Subcutaneous abdominal adipose tissue (tissue), 5 donors: Measurements from ENCODE around the gene KCNIP4.

ENCODE experiments used
- H3K27ac ChIP-seq: one replicate; pipeline ENCODE4 v1.7.0; 2013; ENCODE audit warnings: low read depth, mild to moderate bottlenecking, inconsistent platforms, low read length, moderate library complexity
- H3K27me3 ChIP-seq, 5 donors: one replicate each; pipeline ENCODE4 v1.7.0; 2013; ENCODE audit warnings: low read length in 5 of 5, inconsistent platforms in 1 of 5; ENCODE audit not compliant: control insufficient read depth in 5 of 5, insufficient read depth in 4 of 5
- H3K36me3 ChIP-seq, 5 donors: one replicate each; pipeline ENCODE4 v1.7.0; 2013; ENCODE audit warnings: low read length in 5 of 5; ENCODE audit not compliant: control insufficient read depth in 5 of 5, insufficient read depth in 5 of 5
- H3K4me1 ChIP-seq, 5 donors: one replicate each; pipeline ENCODE4 v1.7.0; 2013; ENCODE audit warnings: low read length in 5 of 5, mild to moderate bottlenecking in 3 of 5, moderate library complexity in 1 of 5; ENCODE audit not compliant: control insufficient read depth in 5 of 5, insufficient read depth in 5 of 5
- H3K4me3 ChIP-seq, 5 donors: one replicate each; pipeline ENCODE4 v1.7.0; 2013; ENCODE audit warnings: low read length in 5 of 5, low read depth in 1 of 5
- H3K9ac ChIP-seq, 5 donors: one replicate each; pipeline ENCODE4 v1.7.0; 2013; ENCODE audit warnings: low read length in 5 of 5, mild to moderate bottlenecking in 4 of 5, moderate library complexity in 3 of 5
- H3K9me3 ChIP-seq, 5 donors: one replicate each; pipeline ENCODE4 v1.7.0; 2013; ENCODE audit warnings: low read length in 5 of 5; ENCODE audit not compliant: control insufficient read depth in 5 of 5
- donor health status: healthy.
- donor health status: healthy.
- donor health status: healthy.
- donor health status: healthy.
- donor health status: healthy.

Gene KCNIP4

GRCh38 chr4:21046141-21046540 is 902.4 kb downstream of the KCNIP4 start:
- no peak overlapping the region for H3K27ac ChIP-seq
- no peaks in the 10 kb centered on the region for H3K27me3 ChIP-seq
- H3K36me3 ChIP-seq, result no peaks in the 10 kb centered on the region
- H3K4me1 ChIP-seq, result no peaks in the 10 kb centered on the region
- H3K9me3 ChIP-seq, result no peaks in the 10 kb centered on the region
- no peak overlapping the region for H3K4me3 ChIP-seq
- H3K9ac ChIP-seq, result no peak overlapping the region

GRCh38 chr4:21045119-21045518 is 903.5 kb downstream of the KCNIP4 start:
- Histone ChIP-seq H3K4me3 (no peak overlapping the region), H3K27me3 (no peaks in the 10 kb centered on the region), H3K27ac (no peak overlapping the region)

DNA sequence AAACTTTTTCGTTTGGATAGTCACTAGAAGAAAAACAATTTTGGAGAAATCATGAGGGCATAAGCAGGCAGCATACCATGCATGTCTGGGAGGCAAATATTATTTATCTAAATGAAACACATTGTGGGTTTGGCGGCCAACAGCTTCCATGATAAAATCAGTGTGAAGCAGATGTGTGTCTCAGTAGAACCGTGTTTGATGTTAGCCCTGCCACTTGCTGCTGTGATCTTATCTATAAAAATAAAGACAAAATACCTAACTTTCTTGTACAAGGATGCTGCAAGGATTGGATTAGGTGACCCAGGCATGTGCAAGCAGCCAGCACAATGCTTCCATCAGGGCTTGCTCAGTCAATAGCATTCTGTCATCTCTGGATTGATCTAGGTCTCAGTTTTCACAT is 906.9 kb downstream of the KCNIP4 start:
- H3K9ac ChIP-seq, result no peak overlapping the region
- H3K36me3 ChIP-seq, result no peaks in the 10 kb centered on the region
- H3K4me1 ChIP-seq, result no peaks in the 10 kb centered on the region
- H3K4me3 ChIP-seq, result no peak overlapping the region
- no peaks in the 10 kb centered on the region for H3K9me3 ChIP-seq
- H3K27ac ChIP-seq, result no peak overlapping the region
- no peaks in the 10 kb centered on the region for H3K27me3 ChIP-seq

More at GRCh38 chr4:21045119-21045518, 903.5 kb downstream of the KCNIP4 start:
- no peaks in the 10 kb centered on the region for H3K9me3 ChIP-seq
- no peak overlapping the region for H3K9ac ChIP-seq
- H3K4me1 ChIP-seq, result no peaks in the 10 kb centered on the region
- H3K36me3 ChIP-seq, result no peaks in the 10 kb centered on the region

- no peak overlapping the region for H3K27ac ChIP-seq
- no peak overlapping the region for H3K9ac ChIP-seq
- H3K9me3 ChIP-seq, result no peaks in the 10 kb centered on the region
- no peak overlapping the region for H3K4me3 ChIP-seq
- no peaks in the 10 kb centered on the region for H3K4me1 ChIP-seq
- H3K36me3 ChIP-seq, result no peaks in the 10 kb centered on the region
- no peaks in the 10 kb centered on the region for H3K27me3 ChIP-seq
Observed at GRCh38 chr4:21034728-21035127, 913.8 kb downstream of the KCNIP4 start.

GRCh38 chr4:21032089-21032645 is 916.4 kb downstream of the KCNIP4 start:
- no peak overlapping the region for H3K4me3 ChIP-seq
- H3K36me3 ChIP-seq, result no peaks in the 10 kb centered on the region
- no peak overlapping the region for H3K27ac ChIP-seq
- no peaks in the 10 kb centered on the region for H3K27me3 ChIP-seq
- H3K9me3 ChIP-seq, result no peaks in the 10 kb centered on the region
- no peak overlapping the region for H3K9ac ChIP-seq
- no peaks in the 10 kb centered on the region for H3K4me1 ChIP-seq

- Histone ChIP-seq H3K27ac (no peak overlapping the region), H3K9ac (no peak overlapping the region), H3K9me3 (peaks cover 0 to 4% (median 0%) of the 10 kb centered on the region in 5 donors), H3K27me3 (no peaks in the 10 kb centered on the region), H3K4me1 (no peaks in the 10 kb centered on the region), H3K36me3 (no peaks in the 10 kb centered on the region), H3K4me3 (no peak overlapping the region)
Observed at GRCh38 chr4:21018817-21019216, 929.8 kb downstream of the KCNIP4 start.

- no peaks in the 10 kb centered on the region for H3K27me3 ChIP-seq
- H3K27ac ChIP-seq, result no peak overlapping the region
- H3K36me3 ChIP-seq, result no peaks in the 10 kb centered on the region
- no peaks in the 10 kb centered on the region for H3K4me1 ChIP-seq
- H3K9ac ChIP-seq, result no peak overlapping the region
- peaks cover 0 to 8% (median 0%) of the 10 kb centered on the region in 5 donors for H3K9me3 ChIP-seq
- no peak overlapping the region for H3K4me3 ChIP-seq
Observed at GRCh38 chr4:21013501-21013900, 935.1 kb downstream of the KCNIP4 start.

- H3K27ac ChIP-seq, result no peak overlapping the region
- H3K4me3 ChIP-seq, result no peak overlapping the region
- no peaks in the 10 kb centered on the region for H3K27me3 ChIP-seq
- H3K9me3 ChIP-seq, result peaks cover 0 to 8% (median 0%) of the 10 kb centered on the region in 5 donors
- no peaks in the 10 kb centered on the region for H3K4me1 ChIP-seq
- no peak overlapping the region for H3K9ac ChIP-seq
- no peaks in the 10 kb centered on the region for H3K36me3 ChIP-seq
Observed at GRCh38 chr4:21012851-21013331, 935.7 kb downstream of the KCNIP4 start.

DNA sequence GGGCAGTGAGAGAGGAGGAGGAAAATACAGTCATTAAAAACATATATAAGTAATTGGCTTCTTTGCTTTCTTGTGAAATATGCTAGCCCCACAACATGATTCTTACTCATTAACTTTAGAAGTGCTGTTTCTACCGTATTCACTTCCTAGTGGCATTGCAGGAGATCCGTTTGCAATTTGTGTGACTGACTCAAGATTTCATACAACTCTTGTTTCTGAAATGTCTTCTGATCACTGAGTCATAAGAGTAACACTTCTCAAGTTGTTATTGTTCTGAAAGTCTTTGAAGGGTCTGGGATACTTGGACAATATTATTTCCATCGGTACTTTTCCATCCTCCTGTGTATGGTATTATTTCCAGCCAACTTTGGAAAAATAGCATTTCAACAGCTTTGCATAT is 937.5 kb downstream of the KCNIP4 start:
- Histone ChIP-seq H3K27me3 (no peaks in the 10 kb centered on the region), H3K4me3 (no peak overlapping the region), H3K9me3 (peaks cover 0 to 8% (median 0%) of the 10 kb centered on the region in 5 donors), H3K36me3 (no peaks in the 10 kb centered on the region), H3K27ac (no peak overlapping the region), H3K9ac (no peak overlapping the region), H3K4me1 (no peaks in the 10 kb centered on the region)

DNA sequence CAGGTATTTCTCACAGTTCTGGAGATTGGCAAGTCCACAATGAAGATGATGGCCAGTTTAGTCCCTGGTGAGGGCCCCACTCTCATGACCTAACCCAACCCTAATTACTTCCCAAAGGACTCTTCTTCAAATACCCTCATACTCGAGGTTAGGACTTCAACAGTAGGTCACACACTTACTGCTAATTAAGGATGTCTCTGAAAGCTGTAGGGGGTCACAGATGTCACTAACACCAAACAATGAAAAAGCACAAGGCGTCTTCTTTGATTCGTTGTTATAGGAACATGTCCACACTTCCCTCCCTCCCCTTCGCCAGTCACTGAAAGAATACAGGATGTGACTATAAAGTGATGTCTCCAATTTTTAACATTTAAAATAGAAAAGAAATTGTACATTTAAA is 938.6 kb downstream of the KCNIP4 start:
- no peaks in the 10 kb centered on the region for H3K4me1 ChIP-seq
- H3K36me3 ChIP-seq, result no peaks in the 10 kb centered on the region

More for the DNA sequence above, 938.6 kb downstream of the KCNIP4 start:
- Histone ChIP-seq H3K9ac (no peak overlapping the region), H3K4me3 (no peak overlapping the region), H3K27me3 (no peaks in the 10 kb centered on the region), H3K9me3 (peaks cover 0 to 8% (median 0%) of the 10 kb centered on the region in 5 donors), H3K27ac (no peak overlapping the region)
